Left lung (tissue), 10 donors: Measurements from ENCODE around the gene SLC6A9. TPM values are rescaled to one million over a fixed set of nuclear protein-coding genes. Genes with fewer than 3 reads are reported as not detected.

ENCODE experiments used
- ATAC-seq: fragments of 200-7000 bp; cut with Tn5 transposase; one replicate; pipeline ENCODE4 v1.9.1; 2020; ENCODE audit warnings: moderate library complexity
- DNase-seq, 4 donors: peaks; one replicate each; pipeline ENCODE4 v3.0.0-alpha.2; 2013 to 2020
- H3K27ac ChIP-seq, 2 donors: fragments of 200-600 bp; sonication (generic) in 1 of 2; one replicate each; pipeline versions ENCODE4 v1.5.0 to v1.8.0; 2020 to 2021
- H3K27me3 ChIP-seq, 2 donors: fragments of 200-600 bp; sonication (generic) in 1 of 2; one replicate each; pipeline versions ENCODE4 v1.5.0 to v1.8.0; 2020 to 2021
- H3K36me3 ChIP-seq, 2 donors: fragments of 200-600 bp; sonication (generic) in 1 of 2; one replicate each; pipeline versions ENCODE4 v1.5.0 to v1.8.0; 2020 to 2021
- H3K4me1 ChIP-seq, 2 donors: fragments of 200-600 bp; one replicate each; pipeline ENCODE4 v1.8.0; 2021
- H3K4me3 ChIP-seq, 2 donors: fragments of 200-600 bp; sonication (generic) in 1 of 2; one replicate each; pipeline versions ENCODE4 v1.5.0 to v1.8.0; 2020 to 2021; ENCODE audit warnings: mild to moderate bottlenecking in 1 of 2
- H3K9me3 ChIP-seq, 2 donors: fragments of 200-600 bp; sonication (generic) in 1 of 2; one replicate each; pipeline versions ENCODE4 v1.5.0 to v1.8.0; 2020 to 2021
- intact Hi-C, 2 donors: fragments of 100-400 bp; cut with DNase I; formaldehyde crosslinking; loops; one replicate each; pipeline versions ENCODE4 v1.11.2 to v1.14.2; 2022
- polyA plus RNA-seq, 6 donors: library from polyadenylated mRNA; unstranded; fragments of 120-200 nt; gene quantifications; one replicate each; pipeline ENCODE4 v1.2.1, GENCODE V29; 2013; ENCODE audit not compliant: insufficient read length in 6 of 6
- total RNA-seq, 2 donors: library from RNA; stranded (reverse); fragmentation: NEBNext Ultra II Directional; extraction: Animal tissue kit (Norgen Biotek cat#: 25700); gene quantifications; one replicate each; pipeline ENCODE4 v1.2.1, GENCODE V29; 2021
- TF ChIP-seq, protein P1 (sequence below), 2 donors: fragments of 200-600 bp; sonication (generic) in 1 of 2; IDR thresholded peaks; one replicate each; pipeline versions ENCODE4 v1.5.0 to v1.8.0; 2021; ENCODE audit warnings: antibody characterized with exemption in 2 of 2
- donor health status: DM: no; HTN: yes; CAD: no.
- donor health status: DM: no; HTN: no; CAD: no.

The SLC6A9 gene
- total and polyA plus RNA-seq, 8 donors, result 10.9 to 28.5 (median 14.6) TPM

DNA sequence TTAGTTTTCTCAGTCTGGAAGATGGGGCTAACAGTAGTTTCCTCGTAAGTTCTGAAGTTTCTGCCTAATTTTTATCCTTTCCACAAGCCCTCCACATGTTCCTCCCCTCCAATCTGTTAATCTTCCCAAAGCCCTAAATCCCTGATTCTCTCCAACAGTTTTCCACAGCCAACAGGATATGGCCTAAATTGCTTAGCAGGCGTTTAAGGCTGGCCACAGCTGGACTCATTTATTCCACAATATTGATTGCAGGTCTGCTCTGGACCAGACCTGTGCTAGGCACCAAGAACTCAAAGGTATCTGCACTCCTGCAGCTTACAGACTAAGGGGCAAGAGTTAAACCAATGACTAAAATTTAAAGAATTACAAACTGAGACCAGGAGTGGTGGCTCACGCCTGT, 3.9 kb downstream of the SLC6A9 start:
- TF ChIP-seq, protein P1, sequence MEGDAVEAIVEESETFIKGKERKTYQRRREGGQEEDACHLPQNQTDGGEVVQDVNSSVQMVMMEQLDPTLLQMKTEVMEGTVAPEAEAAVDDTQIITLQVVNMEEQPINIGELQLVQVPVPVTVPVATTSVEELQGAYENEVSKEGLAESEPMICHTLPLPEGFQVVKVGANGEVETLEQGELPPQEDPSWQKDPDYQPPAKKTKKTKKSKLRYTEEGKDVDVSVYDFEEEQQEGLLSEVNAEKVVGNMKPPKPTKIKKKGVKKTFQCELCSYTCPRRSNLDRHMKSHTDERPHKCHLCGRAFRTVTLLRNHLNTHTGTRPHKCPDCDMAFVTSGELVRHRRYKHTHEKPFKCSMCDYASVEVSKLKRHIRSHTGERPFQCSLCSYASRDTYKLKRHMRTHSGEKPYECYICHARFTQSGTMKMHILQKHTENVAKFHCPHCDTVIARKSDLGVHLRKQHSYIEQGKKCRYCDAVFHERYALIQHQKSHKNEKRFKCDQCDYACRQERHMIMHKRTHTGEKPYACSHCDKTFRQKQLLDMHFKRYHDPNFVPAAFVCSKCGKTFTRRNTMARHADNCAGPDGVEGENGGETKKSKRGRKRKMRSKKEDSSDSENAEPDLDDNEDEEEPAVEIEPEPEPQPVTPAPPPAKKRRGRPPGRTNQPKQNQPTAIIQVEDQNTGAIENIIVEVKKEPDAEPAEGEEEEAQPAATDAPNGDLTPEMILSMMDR (IDR thresholded peaks at IDR 0.05), result no peak
- Histone ChIP-seq H3K36me3 (peaks cover 0 to 3% of the 10 kb centered on the region in 2 donors), H3K4me1 (peaks cover 10 to 33% of the 10 kb centered on the region in 2 donors), H3K9me3 (no peaks in the 10 kb centered on the region), H3K27ac (no peak overlapping the region), H3K27me3 (peaks cover 0 to 20% of the 10 kb centered on the region in 2 donors), H3K4me3 (no peak overlapping the region)
- ATAC-seq (no peak), DNase-seq (no peak)
- intact Hi-C loops, result no loop called here

DNA sequence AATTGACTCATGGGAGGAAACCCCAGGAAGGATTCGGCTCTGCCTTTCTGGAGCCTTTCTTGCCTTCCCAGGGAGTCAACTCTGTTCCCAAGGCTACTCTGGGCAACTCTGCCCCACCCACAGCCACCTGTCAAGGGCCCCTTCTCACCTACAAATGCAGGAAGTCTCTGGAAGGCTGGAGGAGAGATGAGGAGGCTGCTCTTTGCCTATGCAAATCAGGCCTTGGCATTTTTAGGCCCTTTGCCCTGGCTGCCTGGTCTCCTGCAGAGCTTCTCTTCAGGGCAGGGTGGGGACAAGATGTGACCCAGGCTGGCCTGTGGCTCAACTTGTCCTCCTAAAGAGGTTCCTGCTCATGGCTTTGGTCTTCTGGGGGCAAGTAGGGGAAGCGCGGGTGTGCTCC, 5.4 kb downstream of the SLC6A9 start:
- H3K9me3 ChIP-seq, result no peaks in the 10 kb centered on the region
- peak overlapping the region; percentile 18 to 44 for H3K27ac ChIP-seq
- H3K4me1 ChIP-seq, result peaks cover 4 to 20% of the 10 kb centered on the region in 2 donors
- peaks cover 0 to 5% of the 10 kb centered on the region in 2 donors for H3K27me3 ChIP-seq
- no peak overlapping the region for H3K4me3 ChIP-seq
- peak; percentile 60 for ATAC-seq
- TF ChIP-seq, protein P1 (IDR thresholded peaks at IDR 0.05), result no peak
- peaks cover 0 to 3% of the 10 kb centered on the region in 2 donors for H3K36me3 ChIP-seq
- intact Hi-C loops, result no loop called here
- peak in 2 of 4 donors; percentile 61 to 71 for DNase-seq

- TF ChIP-seq, protein P1 (IDR thresholded peaks at IDR 0.05), result no peak
- no peak overlapping the region for H3K4me3 ChIP-seq
- no peaks in the 10 kb centered on the region for H3K9me3 ChIP-seq
- H3K27me3 ChIP-seq, result no peaks in the 10 kb centered on the region
- peaks cover 4 to 20% of the 10 kb centered on the region in 2 donors for H3K4me1 ChIP-seq
- peaks cover 0 to 3% of the 10 kb centered on the region in 2 donors for H3K36me3 ChIP-seq
- H3K27ac ChIP-seq, result peak overlapping the region in 1 of 2 donors; percentile 18
- intact Hi-C loops, result no loop called here
- ATAC-seq (peak; percentile 13), DNase-seq (peak in 1 of 4 donors; percentile 10)
These were observed 6.2 kb downstream of the SLC6A9 start for GRCh38 chr1:44024903-44025525.

DNA sequence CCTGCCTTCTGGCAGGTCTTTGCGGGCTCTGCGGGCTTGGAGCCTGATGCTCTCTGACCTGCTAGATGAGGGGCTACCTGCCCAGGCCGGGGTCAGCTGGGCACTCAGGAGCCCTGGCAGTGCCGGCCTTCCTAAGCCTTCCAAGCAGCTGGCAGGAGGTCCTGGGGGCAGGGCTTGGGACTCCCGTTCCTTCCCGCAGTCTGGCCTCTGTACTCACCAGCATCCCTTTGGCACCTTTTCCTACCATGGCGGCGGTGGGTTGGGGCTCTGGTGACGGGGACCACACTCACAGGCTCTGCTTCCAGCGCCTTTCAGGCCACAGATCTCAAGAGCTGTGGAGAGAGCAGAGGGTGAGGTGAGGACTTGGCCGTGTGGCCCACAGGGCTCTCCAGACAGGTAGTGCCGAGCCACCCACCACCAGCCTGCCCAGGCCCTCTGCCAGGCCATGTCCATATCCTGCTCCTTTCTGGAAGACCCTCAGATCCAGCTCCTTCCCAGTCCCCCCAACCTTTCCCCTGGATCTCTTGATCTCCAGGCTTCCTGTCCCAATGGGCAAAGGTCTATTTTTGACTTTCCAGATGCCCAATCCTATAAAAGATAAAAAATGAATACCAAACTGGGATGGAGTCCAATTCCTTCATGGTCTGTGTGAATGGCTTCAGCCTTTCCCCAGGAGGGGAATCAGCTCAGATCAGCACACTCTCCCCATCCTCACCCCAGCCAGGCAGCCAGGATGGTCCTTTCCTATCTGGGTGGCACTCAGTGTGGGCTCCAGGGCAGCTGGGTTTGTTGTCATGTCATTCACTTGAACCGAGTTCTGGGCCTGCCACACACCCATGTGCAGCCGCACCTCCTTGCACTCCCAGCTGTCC, 7.0 kb downstream of the SLC6A9 start:
- ATAC-seq, result no peak
- TF ChIP-seq, protein P1 (IDR thresholded peaks at IDR 0.05), result no peak
- intact Hi-C loops, result no loop called here

More for the DNA sequence above, 7.0 kb downstream of the SLC6A9 start:
- peaks cover 3 to 15% of the 10 kb centered on the region in 2 donors for H3K4me1 ChIP-seq
- no peak overlapping the region for H3K27ac ChIP-seq
- H3K9me3 ChIP-seq, result no peaks in the 10 kb centered on the region
- peaks cover 0 to 3% of the 10 kb centered on the region in 2 donors for H3K36me3 ChIP-seq
- H3K27me3 ChIP-seq, result no peaks in the 10 kb centered on the region
- peak in 1 of 4 donors; percentile 64 for DNase-seq
- no peak overlapping the region for H3K4me3 ChIP-seq
